Caco-2 (cell line): ENCODE data around the gene ADCYAP1R1. TPM values are rescaled to one million over a fixed set of nuclear protein-coding genes. Genes with fewer than 3 reads are reported as not detected.

Source experiments
- BruUV-seq: library from RNA; stranded (reverse); fragments of 400-500 nt; replicated peaks from 2 replicates; lab custom pipeline; 2021; lab: Mats Ljungman, UMichigan
- CTCF ChIA-PET: fragments of 300-600 bp; sonication (Branson Sonifier 250); formaldehyde crosslinking; loops from one replicate; lab custom pipeline; 2022; ENCODE audit warnings: antibody characterized with exemption; lab: Charles Lee
- POLR2A ChIA-PET: fragments of 300-600 bp; sonication (Branson Sonifier 250); formaldehyde crosslinking; loops from one replicate; lab custom pipeline; 2022; ENCODE audit warnings: antibody characterized with exemption; lab: Charles Lee
- DNase-seq, 2 experiments: peaks; one replicate each; pipeline versions ENCODE4 v3.0.0 to v3.0.0-alpha.2; 2020 to 2022
- H3K27me3 ChIP-seq: replicated peaks from 2 replicates; pipeline ENCODE4 v1.6.0; 2011; ENCODE audit warnings: low read length; ENCODE audit not compliant: control insufficient read depth, insufficient read depth
- H3K36me3 ChIP-seq: 2 replicates; pipeline ENCODE4 v1.5.1; 2011; ENCODE audit warnings: low read length; ENCODE audit not compliant: control insufficient read depth, insufficient read depth
- H3K4me1 ChIP-seq: fragments of 250-450 bp; sonication (Bioruptor Pico); 2 replicates; pipeline ENCODE4 v1.5.1; 2020; ENCODE audit warnings: mild to moderate bottlenecking
- H3K4me3 ChIP-seq: 2 replicates; pipeline ENCODE4 v1.5.1; 2011; ENCODE audit warnings: low read depth, mild to moderate bottlenecking, control low read depth, low read length
- H3K9me3 ChIP-seq: fragments of 250-450 bp; sonication (Bioruptor Pico); 2 replicates; pipeline ENCODE4 v1.5.1; 2020; ENCODE audit warnings: mild to moderate bottlenecking, moderate library complexity
- H3K27ac Mint-ChIP-seq: one replicate; pipeline ENCODE4 v1.8.0; 2022; ENCODE audit warnings: mixed read lengths; ENCODE audit not compliant: unreplicated experiment
- H3K27me3 Mint-ChIP-seq: one replicate; pipeline ENCODE4 v1.8.0; 2022; ENCODE audit warnings: mixed read lengths; ENCODE audit not compliant: insufficient read depth, unreplicated experiment
- H3K36me3 Mint-ChIP-seq: one replicate; pipeline ENCODE4 v1.8.0; 2022; ENCODE audit warnings: mild to moderate bottlenecking, mixed read lengths; ENCODE audit not compliant: insufficient read depth, unreplicated experiment
- H3K4me1 Mint-ChIP-seq: one replicate; pipeline ENCODE4 v1.8.0; 2022; ENCODE audit warnings: low read depth, mixed read lengths; ENCODE audit not compliant: unreplicated experiment
- H3K4me3 Mint-ChIP-seq: one replicate; pipeline ENCODE4 v1.8.0; 2022; ENCODE audit warnings: mild to moderate bottlenecking, moderate library complexity, mixed read lengths; ENCODE audit not compliant: unreplicated experiment
- H3K9me3 Mint-ChIP-seq: one replicate; pipeline ENCODE4 v1.8.0; 2022; ENCODE audit warnings: mixed read lengths; ENCODE audit not compliant: unreplicated experiment
- CTCF ChIP-seq, 2 experiments: fragments of 200-600 bp in 1 of 2; IDR thresholded peaks; 1 replicate in 1 of 2; 2 replicates in 1 of 2; pipeline versions ENCODE4 v1.5.1 to v1.8.0; 2011 to 2022; ENCODE audit warnings: antibody characterized with exemption in 1 of 2, control low read depth in 1 of 2, inconsistent platforms in 1 of 2, low read depth in 1 of 2, low read length in 1 of 2, mild to moderate bottlenecking in 1 of 2, moderate library complexity in 1 of 2; ENCODE audit not compliant: insufficient read depth in 1 of 2, severe bottlenecking in 1 of 2, unreplicated experiment in 1 of 2
- intact Hi-C: fragments of 100-400 bp; cut with micrococcal nuclease; formaldehyde crosslinking; loops from one replicate; pipeline ENCODE4 v1.10.0; 2022; ENCODE audit not compliant: unreplicated experiment
- total RNA-seq: library from RNA; stranded (reverse); gene quantifications from 2 replicates; pipeline ENCODE4 v1.2.3, GENCODE V29; 2022

The ADCYAP1R1 gene
- total RNA-seq, 1 experiment from 2014 or later = not detected

GRCh38 chr7:31101544-31101943 lies 49.4 kb downstream of the ADCYAP1R1 start:
- H3K27me3 Mint-ChIP-seq = peaks cover 17% of the 10 kb centered on the region
- no TSS peak for BruUV-seq
- H3K9me3 ChIP-seq = no peaks in the 10 kb centered on the region
- H3K4me3 ChIP-seq = no peak overlapping the region
- H3K9me3 Mint-ChIP-seq = no peaks in the 10 kb centered on the region
- peak in 1 of 2 experiments; percentile 18 for DNase-seq
- H3K4me1 Mint-ChIP-seq = no peaks in the 10 kb centered on the region
- no peak overlapping the region for H3K27ac Mint-ChIP-seq
- POLR2A ChIA-PET = no interaction called here
- no peaks in the 10 kb centered on the region for H3K36me3 ChIP-seq
- CTCF ChIA-PET = interaction anchor here (1.4 to 1.7 kb wide), 2 partner anchors 21 to 118 kb away, joined by 4 to 5 read pairs; no protein-coding TSS in a partner anchor
- no peaks in the 10 kb centered on the region for H3K36me3 Mint-ChIP-seq
- peaks cover 5% of the 10 kb centered on the region for H3K27me3 ChIP-seq
- intact Hi-C loops = no loop called here
- no peak for TF ChIP-seq CTCF (IDR thresholded peaks at IDR 0.05; ENCODE audit: insufficient read depth in 1 of 2, low read depth in 1 of 2, low read length in 1 of 2, severe bottlenecking in 1 of 2, unreplicated experiment in 1 of 2)
- no peak overlapping the region for H3K4me3 Mint-ChIP-seq
- H3K4me1 ChIP-seq = no peaks in the 10 kb centered on the region

- intact Hi-C loops = no loop called here
- TF ChIP-seq CTCF (IDR thresholded peaks at IDR 0.05; ENCODE audit: insufficient read depth in 1 of 2, low read depth in 1 of 2, low read length in 1 of 2, severe bottlenecking in 1 of 2, unreplicated experiment in 1 of 2) = no peak
- no peaks in the 10 kb centered on the region for H3K36me3 ChIP-seq
- H3K4me1 ChIP-seq = no peaks in the 10 kb centered on the region
- no peaks in the 10 kb centered on the region for H3K9me3 ChIP-seq
- peaks cover 5% of the 10 kb centered on the region for H3K27me3 ChIP-seq
- BruUV-seq = no TSS peak
- Mint-ChIP-seq H3K4me3 (no peak overlapping the region), H3K36me3 (no peaks in the 10 kb centered on the region), H3K9me3 (no peaks in the 10 kb centered on the region), H3K27ac (no peak overlapping the region), H3K4me1 (no peaks in the 10 kb centered on the region), H3K27me3 (peaks cover 16% of the 10 kb centered on the region)
- peak in 1 of 2 experiments; percentile 8 for DNase-seq
- H3K4me3 ChIP-seq = no peak overlapping the region
- ChIA-PET POLR2A (no interaction called here), CTCF (interaction anchor here (1.7 kb wide), 1 partner anchor 119 kb away, joined by 5 read pairs; no protein-coding TSS in a partner anchor)
These were observed 50.3 kb downstream of the ADCYAP1R1 start for GRCh38 chr7:31102151-31102972.

GRCh38 chr7:31102973-31103850 lies 51.1 kb downstream of the ADCYAP1R1 start:
- Mint-ChIP-seq H3K9me3 (no peaks in the 10 kb centered on the region), H3K27me3 (peaks cover 15% of the 10 kb centered on the region), H3K4me3 (no peak overlapping the region), H3K36me3 (no peaks in the 10 kb centered on the region), H3K27ac (no peak overlapping the region), H3K4me1 (no peaks in the 10 kb centered on the region)
- Histone ChIP-seq H3K36me3 (no peaks in the 10 kb centered on the region), H3K4me1 (no peaks in the 10 kb centered on the region), H3K9me3 (no peaks in the 10 kb centered on the region), H3K27me3 (peaks cover 5% of the 10 kb centered on the region), H3K4me3 (no peak overlapping the region)
- CTCF ChIA-PET = interaction anchor here (1.8 kb wide), 1 partner anchor 120 kb away, joined by 4 read pairs; no protein-coding TSS in a partner anchor
- TF ChIP-seq CTCF (IDR thresholded peaks at IDR 0.05; ENCODE audit: insufficient read depth in 1 of 2, low read depth in 1 of 2, low read length in 1 of 2, severe bottlenecking in 1 of 2, unreplicated experiment in 1 of 2) = no peak
- no TSS peak for BruUV-seq
- peak in 1 of 2 experiments; percentile 27 for DNase-seq
- intact Hi-C loops = no loop called here
- POLR2A ChIA-PET = no interaction called here
